Breast epithelium (tissue), 4 donors: ENCODE measurements around the gene FOXN4. TPM values are rescaled to one million over a fixed set of nuclear protein-coding genes. Genes with fewer than 3 reads are reported as not detected.

Source experiments
- DNase-seq, 2 donors: peaks; one replicate each; pipeline ENCODE4 v3.0.0-alpha.2; 2019; ENCODE audit warnings: low spot score in 2 of 2
- H3K27ac ChIP-seq, 2 donors: fragments of 200-600 bp; sonication (generic) in 1 of 2; one replicate each; pipeline ENCODE4 v1.5.1; 2016 to 2019; ENCODE audit warnings: mild to moderate bottlenecking in 1 of 2
- H3K27me3 ChIP-seq, 2 donors: fragments of 200-600 bp; sonication (generic) in 1 of 2; one replicate each; pipeline versions ENCODE4 v1.5.1 to v1.6.0; 2017 to 2019; ENCODE audit warnings: control low read depth in 1 of 2, mild to moderate bottlenecking in 1 of 2
- H3K36me3 ChIP-seq: fragments of 200-600 bp; one replicate; pipeline ENCODE4 v1.5.1; 2019
- H3K4me1 ChIP-seq, 2 donors: fragments of 200-600 bp; sonication (generic); one replicate each; pipeline ENCODE4 v1.5.1; 2016 to 2019; ENCODE audit warnings: control low read depth in 1 of 2
- H3K4me3 ChIP-seq, 3 donors: fragments of 200-600 bp; sonication (generic); 1 replicate in 2 of 3; 2 replicates in 1 of 3; pipeline ENCODE4 v1.5.1; 2016 to 2019; ENCODE audit warnings: mild to moderate bottlenecking in 3 of 3, moderate library complexity in 2 of 3
- H3K9me3 ChIP-seq, 2 donors: fragments of 200-600 bp; sonication (generic) in 1 of 2; one replicate each; pipeline ENCODE4 v1.5.1; 2016 to 2019; ENCODE audit warnings: control low read depth in 1 of 2
- CTCF ChIP-seq, 3 donors: fragments of 450-650 bp; IDR thresholded peaks; one replicate each; pipeline ENCODE4 v1.5.1; 2016 to 2017; ENCODE audit warnings: antibody characterized with exemption in 3 of 3, mild to moderate bottlenecking in 3 of 3, moderate library complexity in 3 of 3
- POLR2A ChIP-seq: fragments of 450-650 bp; IDR thresholded peaks from one replicate; pipeline ENCODE4 v1.6.1; 2016; ENCODE audit warnings: antibody characterized with exemption, mild to moderate bottlenecking, moderate library complexity
- POLR2AphosphoS5 ChIP-seq, 3 donors: sonication (generic); formaldehyde crosslinking; IDR thresholded peaks; one replicate each; pipeline ENCODE4 v1.6.1; 2017; ENCODE audit warnings: antibody characterized with exemption in 3 of 3
- intact Hi-C: fragments of 100-400 bp; cut with DNase I; formaldehyde crosslinking; loops from one replicate; pipeline ENCODE4 v1.15.1; 2023; ENCODE audit warnings: low total_unique reads
- total RNA-seq, 3 donors: library from RNA; depleted of rRNA; stranded (reverse); fragments of >200 nt; gene quantifications; one replicate each; pipeline ENCODE4 v1.1.0, GENCODE V29; 2016

The FOXN4 gene
- total RNA-seq, 3 donors from 2014 or later, result not detected

- Histone ChIP-seq H3K27me3 (no peaks in the 10 kb centered on the region), H3K4me1 (no peaks in the 10 kb centered on the region), H3K36me3 (peaks cover 4% of the 10 kb centered on the region), H3K9me3 (peaks cover 0 to 7% of the 10 kb centered on the region in 2 donors), H3K27ac (no peak overlapping the region), H3K4me3 (no peak overlapping the region)
- DNase-seq, result no peak
- intact Hi-C loops, result no loop called here
- no peak for TF ChIP-seq POLR2AphosphoS5 (IDR thresholded peaks at IDR 0.05)
- no peak for TF ChIP-seq POLR2A
- TF ChIP-seq CTCF (IDR thresholded peaks at IDR 0.05), result no peak
Observed at GRCh38 chr12:109252799-109253198, 56.3 kb downstream of the FOXN4 start.

- peaks cover 6% of the 10 kb centered on the region for H3K36me3 ChIP-seq
Observed at GRCh38 chr12:109250523-109250922, 58.6 kb downstream of the FOXN4 start.

GRCh38 chr12:109247831-109248654 is 61.0 kb downstream of the FOXN4 start:
- intact Hi-C loops, result no loop called here
- DNase-seq, result no peak
- Histone ChIP-seq H3K27ac (no peak overlapping the region), H3K36me3 (peaks cover 7% of the 10 kb centered on the region), H3K9me3 (no peaks in the 10 kb centered on the region), H3K27me3 (no peaks in the 10 kb centered on the region), H3K4me3 (no peak overlapping the region), H3K4me1 (no peaks in the 10 kb centered on the region)
- TF ChIP-seq POLR2AphosphoS5 (IDR thresholded peaks at IDR 0.05) (no peak), CTCF (IDR thresholded peaks at IDR 0.05) (no peak), POLR2A (no peak)

More at GRCh38 chr12:109250523-109250922, 58.6 kb downstream of the FOXN4 start:
- TF ChIP-seq POLR2A, result no peak
- no peak for TF ChIP-seq POLR2AphosphoS5 (IDR thresholded peaks at IDR 0.05)
- no peak for TF ChIP-seq CTCF (IDR thresholded peaks at IDR 0.05)
- peaks cover 0 to 7% of the 10 kb centered on the region in 2 donors for H3K9me3 ChIP-seq
- intact Hi-C loops, result no loop called here
- H3K4me3 ChIP-seq, result no peak overlapping the region
- H3K4me1 ChIP-seq, result no peaks in the 10 kb centered on the region
- no peaks in the 10 kb centered on the region for H3K27me3 ChIP-seq
- DNase-seq, result no peak
- no peak overlapping the region for H3K27ac ChIP-seq

DNA sequence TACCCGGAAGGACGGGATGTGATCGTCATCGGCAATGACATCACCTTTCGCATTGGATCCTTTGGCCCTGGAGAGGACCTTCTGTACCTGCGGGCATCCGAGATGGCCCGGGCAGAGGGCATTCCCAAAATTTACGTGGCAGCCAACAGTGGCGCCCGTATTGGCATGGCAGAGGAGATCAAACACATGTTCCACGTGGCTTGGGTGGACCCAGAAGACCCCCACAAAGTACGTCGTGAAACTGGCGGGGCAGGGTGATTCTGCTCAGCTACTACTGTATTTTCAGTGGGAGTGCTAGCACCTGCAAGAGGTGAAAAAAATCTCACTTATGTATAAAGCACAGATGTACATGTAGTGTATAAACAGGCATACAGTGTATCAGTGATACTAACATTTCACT is 62.9 kb downstream of the FOXN4 start:
- no peak overlapping the region for H3K27ac ChIP-seq
- H3K4me1 ChIP-seq, result no peaks in the 10 kb centered on the region
- TF ChIP-seq CTCF (IDR thresholded peaks at IDR 0.05) (no peak), POLR2AphosphoS5 (IDR thresholded peaks at IDR 0.05) (no peak), POLR2A (no peak)
- no peak overlapping the region for H3K4me3 ChIP-seq
- H3K9me3 ChIP-seq, result no peaks in the 10 kb centered on the region
- intact Hi-C loops, result no loop called here
- no peak for DNase-seq
- peaks cover 7% of the 10 kb centered on the region for H3K36me3 ChIP-seq
- H3K27me3 ChIP-seq, result no peaks in the 10 kb centered on the region

DNA sequence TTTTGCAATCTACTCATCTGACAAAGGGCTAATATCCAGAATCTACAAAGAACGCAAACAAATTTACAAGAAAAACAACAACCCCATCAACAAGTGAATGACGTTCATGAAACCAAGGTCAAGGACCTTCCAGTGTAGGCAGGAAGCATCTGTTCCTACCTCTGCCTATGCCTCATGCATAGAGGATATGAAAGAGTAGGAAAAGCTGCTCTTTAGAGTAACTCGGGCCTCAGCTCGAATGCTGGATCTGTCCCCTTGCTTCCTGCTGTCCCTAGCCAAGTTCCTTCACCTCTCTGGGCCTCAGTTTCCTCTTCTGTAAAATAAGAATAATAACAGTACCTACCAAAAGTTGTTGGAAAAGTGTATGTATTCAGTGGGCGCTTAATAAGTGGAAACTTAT is 65.0 kb downstream of the FOXN4 start:
- H3K36me3 ChIP-seq, result peaks cover 7% of the 10 kb centered on the region
- no peaks in the 10 kb centered on the region for H3K9me3 ChIP-seq
- intact Hi-C loops, result loop anchor here (5.0 kb wide), 1 partner anchor 722 kb away; no protein-coding TSS in a partner anchor
- no peak overlapping the region for H3K27ac ChIP-seq
- no peaks in the 10 kb centered on the region for H3K27me3 ChIP-seq
- TF ChIP-seq POLR2AphosphoS5 (IDR thresholded peaks at IDR 0.05) (no peak), CTCF (IDR thresholded peaks at IDR 0.05) (no peak), POLR2A (no peak)
- DNase-seq, result no peak
- H3K4me3 ChIP-seq, result no peak overlapping the region
- H3K4me1 ChIP-seq, result no peaks in the 10 kb centered on the region
